Ovary (tissue), 9 donors: Measurements from ENCODE around the gene BICD2. TPM values are rescaled to one million over a fixed set of nuclear protein-coding genes. Genes with fewer than 3 reads are reported as not detected.

Source experiments
- DNase-seq, 5 donors: peaks; one replicate each; pipeline ENCODE4 v3.0.0-alpha.2; 2019 to 2020
- H3K27ac ChIP-seq, 2 donors: fragments of 200-600 bp; one replicate each; pipeline versions ENCODE4 v1.5.1 to v1.8.0; 2019 to 2022
- H3K27me3 ChIP-seq: fragments of 200-600 bp; one replicate; pipeline ENCODE4 v1.8.0; 2022
- H3K36me3 ChIP-seq: fragments of 200-600 bp; sonication (generic); one replicate; pipeline ENCODE4 v1.5.1; 2019
- H3K4me1 ChIP-seq: one replicate; pipeline ENCODE4 v1.8.1; 2013; ENCODE audit warnings: mild to moderate bottlenecking, moderate library complexity; ENCODE audit not compliant: insufficient read depth
- H3K4me3 ChIP-seq: fragments of 200-600 bp; sonication (generic); one replicate; pipeline ENCODE4 v1.5.1; 2017
- H3K9me3 ChIP-seq, 2 donors: fragments of 200-600 bp in 1 of 2; sonication (generic) in 1 of 2; one replicate each; pipeline versions ENCODE4 v1.5.1 to v1.8.1; 2013 to 2019; ENCODE audit warnings: mild to moderate bottlenecking in 1 of 2, moderate library complexity in 1 of 2
- CTCF ChIP-seq, 3 donors: fragments of 450-650 bp in 2 of 3; fragments of 200-600 bp in 1 of 3; IDR thresholded peaks; one replicate each; pipeline versions ENCODE4 v1.5.1 to v1.8.0; 2016 to 2022; ENCODE audit warnings: antibody characterized with exemption in 3 of 3, mild to moderate bottlenecking in 1 of 3
- EP300 ChIP-seq: sonication (generic); formaldehyde crosslinking; IDR thresholded peaks from one replicate; pipeline ENCODE4 v1.6.1; 2017; ENCODE audit warnings: antibody characterized with exemption
- POLR2A ChIP-seq: fragments of 450-650 bp; IDR thresholded peaks from one replicate; pipeline ENCODE4 v1.6.1; 2017; ENCODE audit warnings: antibody characterized with exemption, mild to moderate bottlenecking, moderate library complexity
- WGBS, 3 donors: extraction: QIAGEN DNeasy Blood & Tissue Kit in 1 of 3; methylation state at CpG; one replicate each; pipeline versions ENCODE4 v1.1.5 to v1.1.7; 2013 to 2017; 5-methylcytosine and 5-hydroxymethylcytosine counted together
- intact Hi-C, 4 donors: fragments of 100-400 bp; cut with DNase I; formaldehyde crosslinking; loops; one replicate each; pipeline versions ENCODE4 v1.11.0 to v1.15.1; 2022 to 2023
- polyA plus RNA-seq, 2 donors: library from polyadenylated mRNA; stranded (reverse); fragments of 200-250 nt in 1 of 2; fragments of 350-450 nt in 1 of 2; fragmentation: Illumina TruSeq in 1 of 2; extraction: RNeasy Lipid Tissue Mini Kit (QIAGEN cat#74804) in 1 of 2; gene quantifications; one replicate each; pipeline ENCODE4 v1.2.3, GENCODE V29; 2013 to 2014
- total RNA-seq, 7 donors: library from RNA; depleted of rRNA in 2 of 7; stranded (reverse); fragments of >200 nt in 2 of 7; fragmentation: NEBNext Ultra II Directional in 3 of 7; extraction: Animal tissue kit (Norgen Biotek cat#: 25700) in 3 of 7; gene quantifications; one replicate each; pipeline versions ENCODE4 v1.1.0 to v1.2.4, GENCODE V29; 2016 to 2023
- donor health status: DM: no; HTN: no; CAD: no; lungs with moderate emphysema.
- donor health status: DM: no; HTN: no; CAD: no.
- donor health status: Bipolar disorder and iron deficiency.
- donor health status: DM: yes; HTN: yes; CAD: no.
- donor health status: DM: no; HTN: no; CAD: no.
- donor health status: DM: yes; HTN: yes; CAD: no.

Gene BICD2
- total and polyA plus RNA-seq, 9 donors: 13.9 to 28.7 (median 20.6) TPM

DNA sequence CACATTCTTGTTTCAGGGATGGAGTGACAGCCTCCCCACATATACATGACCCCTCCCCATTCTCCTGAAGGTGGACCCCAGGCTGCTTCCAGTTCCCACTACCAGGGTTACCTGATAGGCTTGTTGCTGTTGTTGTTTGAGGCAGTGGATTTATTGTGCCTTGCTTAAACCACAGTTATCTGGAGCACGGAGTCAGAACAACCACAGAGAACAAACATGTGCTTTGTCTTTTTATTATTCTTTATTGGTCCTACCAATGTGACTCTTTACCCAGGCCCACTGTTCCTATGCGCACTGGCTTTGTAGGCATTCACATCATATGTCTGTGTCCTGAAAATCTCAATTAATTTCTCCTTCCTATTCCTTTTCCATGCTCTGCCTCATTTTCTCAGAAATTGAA is 53.5 kb downstream of the BICD2 start:
- Histone ChIP-seq H3K36me3 (no peaks in the 10 kb centered on the region), H3K9me3 (no peaks in the 10 kb centered on the region), H3K27me3 (no peaks in the 10 kb centered on the region), H3K4me1 (peaks cover 6% of the 10 kb centered on the region), H3K4me3 (no peak overlapping the region), H3K27ac (no peak overlapping the region)
- intact Hi-C loops: loop anchor here in 1 of 4 donors (10.0 kb wide), 1 partner anchor 84 kb away; no protein-coding TSS in a partner anchor
- TF ChIP-seq EP300 (no peak), CTCF (IDR thresholded peaks at IDR 0.05) (no peak), POLR2A (no peak)
- WGBS, 3 donors: 26 to 53% (median 46%) methylated on average over 2 of the region's 2 CpGs
- DNase-seq: no peak

- TF ChIP-seq EP300 (no peak), POLR2A (no peak), CTCF (IDR thresholded peaks at IDR 0.05) (no peak)
- no peaks in the 10 kb centered on the region for H3K36me3 ChIP-seq
- peaks cover 4% of the 10 kb centered on the region for H3K4me1 ChIP-seq
- H3K27ac ChIP-seq: no peak overlapping the region
- no peak for DNase-seq
- intact Hi-C loops: loop anchor here in 1 of 4 donors (10.0 kb wide), 1 partner anchor 84 kb away; no protein-coding TSS in a partner anchor
- H3K27me3 ChIP-seq: no peaks in the 10 kb centered on the region
- WGBS, 3 donors: 88 to 94% (median 91%) methylated on average over 3 of the region's 3 CpGs
- H3K9me3 ChIP-seq: no peaks in the 10 kb centered on the region
- H3K4me3 ChIP-seq: no peak overlapping the region
These were observed 54.3 kb downstream of the BICD2 start for GRCh38 chr9:92710368-92710767.

- Histone ChIP-seq H3K27ac (no peak overlapping the region), H3K36me3 (no peaks in the 10 kb centered on the region), H3K4me1 (peaks cover under 1% of the 10 kb centered on the region), H3K9me3 (no peaks in the 10 kb centered on the region), H3K27me3 (no peaks in the 10 kb centered on the region), H3K4me3 (no peak overlapping the region)
- intact Hi-C loops: loop anchor here in 1 of 4 donors (10.0 kb wide), 1 partner anchor 85 kb away; no protein-coding TSS in a partner anchor
- no peak for DNase-seq
- 92 to 96% (median 93%) methylated on average over 3 of the region's 3 CpGs for WGBS, 3 donors
- TF ChIP-seq CTCF (IDR thresholded peaks at IDR 0.05): no peak
- TF ChIP-seq EP300: no peak
- no peak for TF ChIP-seq POLR2A
These were observed 54.7 kb downstream of the BICD2 start for GRCh38 chr9:92709954-92710353.

- intact Hi-C loops: no loop called here
- H3K4me3 ChIP-seq: no peak overlapping the region
- TF ChIP-seq POLR2A: no peak
- TF ChIP-seq CTCF (IDR thresholded peaks at IDR 0.05): no peak
- TF ChIP-seq EP300: no peak
- H3K4me1 ChIP-seq: no peaks in the 10 kb centered on the region
- no peaks in the 10 kb centered on the region for H3K27me3 ChIP-seq
- H3K27ac ChIP-seq: no peak overlapping the region
- H3K36me3 ChIP-seq: no peaks in the 10 kb centered on the region
- no peak for DNase-seq
- no peaks in the 10 kb centered on the region for H3K9me3 ChIP-seq
These were observed 55.4 kb downstream of the BICD2 start for GRCh38 chr9:92709240-92709639.

- H3K4me3 ChIP-seq: no peak overlapping the region
- H3K27me3 ChIP-seq: no peaks in the 10 kb centered on the region
- intact Hi-C loops: no loop called here
- H3K27ac ChIP-seq: no peak overlapping the region
- H3K9me3 ChIP-seq: no peaks in the 10 kb centered on the region
- TF ChIP-seq CTCF (IDR thresholded peaks at IDR 0.05): no peak
- no peak for TF ChIP-seq EP300
- no peak for TF ChIP-seq POLR2A
- H3K4me1 ChIP-seq: no peaks in the 10 kb centered on the region
- no peak for DNase-seq
- H3K36me3 ChIP-seq: no peaks in the 10 kb centered on the region
These were observed 57.1 kb downstream of the BICD2 start for GRCh38 chr9:92707530-92707929.
